ENCODE results near the gene ARHGEF2. TPM values are rescaled to one million over a fixed set of nuclear protein-coding genes. Genes with fewer than 3 reads are reported as not detected.

The ARHGEF2 gene
- total RNA-seq, 1 experiment from 2014 or later: 90.1 TPM

DNA sequence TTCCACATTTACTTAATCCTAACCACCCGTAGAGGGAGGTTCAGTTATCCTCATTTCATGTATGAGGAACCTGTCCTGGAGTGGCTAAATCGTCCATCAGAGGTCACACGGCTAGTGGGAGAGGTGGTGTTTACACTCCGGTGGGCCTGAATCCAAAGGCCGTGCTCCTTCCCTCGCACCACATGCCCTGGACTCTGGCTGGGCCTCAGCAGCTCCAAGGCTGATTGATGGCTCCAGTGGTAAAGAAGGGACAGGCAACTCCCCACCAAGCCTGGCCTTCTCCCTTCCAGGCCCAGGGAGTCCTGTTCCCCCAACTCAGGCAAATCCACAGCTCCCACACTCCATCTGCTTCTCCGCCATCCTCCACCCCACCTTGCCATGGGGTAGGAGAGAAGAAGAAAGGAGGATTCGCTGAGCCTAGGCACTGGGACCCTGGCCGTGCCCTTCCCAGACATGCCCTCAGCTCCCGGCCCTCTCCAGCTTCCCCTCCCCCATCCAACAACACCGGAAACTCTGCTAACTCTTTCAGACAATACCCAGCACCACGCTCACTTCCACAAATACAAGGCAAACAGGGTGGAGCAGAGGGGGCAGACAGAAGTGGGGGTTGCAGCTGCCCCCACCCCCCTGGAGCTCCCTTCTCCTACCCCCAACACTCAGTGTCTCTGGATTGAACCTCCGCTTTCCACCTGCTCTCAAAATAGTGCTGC, 10.9 kb downstream of the ARHGEF2 start:
- Histone ChIP-seq H3K79me2 (ENCODE audit: insufficient read depth, low read length) (peaks cover 30% of the 10 kb centered on the region), H3K4me2 (ENCODE audit: low read length) (no peak overlapping the region), H3K4me1 (ENCODE audit: control insufficient read depth in 1 of 2, insufficient read depth in 2 of 2, low read length in 2 of 2) (peaks cover 6 to 28% of the 10 kb centered on the region in 2 experiments), H3K9me3 (ENCODE audit: control insufficient read depth in 1 of 2, insufficient read depth in 1 of 2, low read depth in 1 of 2, low read length in 2 of 2) (no peaks in the 10 kb centered on the region), H2AFZ (ENCODE audit: low read depth, low read length, poor library complexity, severe bottlenecking) (no peak overlapping the region), H3K9ac (ENCODE audit: low read length) (no peak overlapping the region), H4K20me1 (ENCODE audit: insufficient read depth) (no peaks in the 10 kb centered on the region), H3K27me3 (ENCODE audit: insufficient read depth, low read length) (no peaks in the 10 kb centered on the region), H3K27ac (ENCODE audit: low read depth, low read length) (no peak overlapping the region), H3K9me2 (ENCODE audit: insufficient read depth) (no peaks in the 10 kb centered on the region), H3K4me3 (replicated peaks in 1 of 2; ENCODE audit: low read depth in 1 of 2, low read length in 2 of 2) (no peak overlapping the region), H3K36me3 (ENCODE audit: control insufficient read depth in 1 of 2, insufficient read depth in 2 of 2, low read length in 2 of 2) (peaks cover 19 to 27% of the 10 kb centered on the region in 2 experiments; a peak in 3 of 4 replicates)
- RAD21 ChIA-PET (ENCODE audit: low non-redundant PET in 1 of 2, low total read pairs in 2 of 2, uncharacterized antibody in 2 of 2, unreplicated experiment in 2 of 2): no interaction called here
- intact Hi-C loops (cut with micrococcal nuclease): no loop called here
- CTCF ChIA-PET: interaction anchor here (1.7 kb wide), 1 partner anchor 30 kb away, joined by 4 read pairs; no protein-coding TSS in a partner anchor
- no peak for DNase-seq (ENCODE audit: low read depth, low spot score)
- no peak for ATAC-seq
- POLR2A ChIA-PET: interaction anchor here (1.3 to 1.8 kb wide), 2 partner anchors 11 to 16 kb away, joined by 6 to 7 read pairs; partner anchors contain the start of gene ARHGEF2
- TF ChIP-seq POLR2AphosphoS5 (IDR thresholded peaks at IDR 0.05; ENCODE audit: low read depth, low read length): 0 out of 2 replicates have a peak, but pooled peaks have one; percentile 12
- TF ChIP-seq, protein P1, sequence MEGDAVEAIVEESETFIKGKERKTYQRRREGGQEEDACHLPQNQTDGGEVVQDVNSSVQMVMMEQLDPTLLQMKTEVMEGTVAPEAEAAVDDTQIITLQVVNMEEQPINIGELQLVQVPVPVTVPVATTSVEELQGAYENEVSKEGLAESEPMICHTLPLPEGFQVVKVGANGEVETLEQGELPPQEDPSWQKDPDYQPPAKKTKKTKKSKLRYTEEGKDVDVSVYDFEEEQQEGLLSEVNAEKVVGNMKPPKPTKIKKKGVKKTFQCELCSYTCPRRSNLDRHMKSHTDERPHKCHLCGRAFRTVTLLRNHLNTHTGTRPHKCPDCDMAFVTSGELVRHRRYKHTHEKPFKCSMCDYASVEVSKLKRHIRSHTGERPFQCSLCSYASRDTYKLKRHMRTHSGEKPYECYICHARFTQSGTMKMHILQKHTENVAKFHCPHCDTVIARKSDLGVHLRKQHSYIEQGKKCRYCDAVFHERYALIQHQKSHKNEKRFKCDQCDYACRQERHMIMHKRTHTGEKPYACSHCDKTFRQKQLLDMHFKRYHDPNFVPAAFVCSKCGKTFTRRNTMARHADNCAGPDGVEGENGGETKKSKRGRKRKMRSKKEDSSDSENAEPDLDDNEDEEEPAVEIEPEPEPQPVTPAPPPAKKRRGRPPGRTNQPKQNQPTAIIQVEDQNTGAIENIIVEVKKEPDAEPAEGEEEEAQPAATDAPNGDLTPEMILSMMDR (IDR thresholded peaks at IDR 0.05 in 2 of 3, conservative IDR thresholded peaks at IDR 0.05 in 1 of 3; ENCODE audit: borderline replicate concordance in 1 of 3, insufficient read depth in 1 of 3, low read depth in 2 of 3, low read length in 2 of 3): no peak
- no TSS peak for BruUV-seq (replicated peaks)

DNA sequence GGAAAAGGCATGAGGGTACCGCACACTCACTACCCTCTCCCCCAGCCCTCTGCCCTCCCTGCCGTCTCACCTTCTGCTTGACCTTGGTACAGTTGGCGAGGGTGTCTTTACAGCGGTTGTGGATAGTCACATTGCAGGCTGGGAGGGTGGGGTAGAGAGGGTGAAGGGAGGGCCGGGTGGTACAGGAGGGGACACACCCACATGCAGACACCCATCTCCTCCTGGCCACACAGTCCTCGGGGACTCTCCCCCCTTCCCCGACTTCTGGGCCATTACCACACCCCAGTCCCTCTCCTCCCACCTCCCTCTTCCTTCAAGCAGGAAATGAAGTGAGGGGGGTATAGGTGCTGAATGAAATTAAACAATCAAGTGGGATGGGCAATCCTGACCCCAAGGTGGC, 11.6 kb downstream of the ARHGEF2 start:
- ATAC-seq (no peak), DNase-seq (ENCODE audit: low read depth, low spot score) (no peak)
- Histone ChIP-seq H3K27me3 (ENCODE audit: insufficient read depth, low read length) (no peaks in the 10 kb centered on the region), H3K9ac (ENCODE audit: low read length) (no peak overlapping the region), H3K9me3 (ENCODE audit: control insufficient read depth in 1 of 2, insufficient read depth in 1 of 2, low read depth in 1 of 2, low read length in 2 of 2) (no peaks in the 10 kb centered on the region), H3K36me3 (ENCODE audit: control insufficient read depth in 1 of 2, insufficient read depth in 2 of 2, low read length in 2 of 2) (peaks cover 19 to 30% of the 10 kb centered on the region in 2 experiments; a peak in 3 of 4 replicates), H3K27ac (ENCODE audit: low read depth, low read length) (no peak overlapping the region), H3K4me3 (replicated peaks in 1 of 2; ENCODE audit: low read depth in 1 of 2, low read length in 2 of 2) (no peak overlapping the region), H4K20me1 (ENCODE audit: insufficient read depth) (no peaks in the 10 kb centered on the region), H3K9me2 (ENCODE audit: insufficient read depth) (no peaks in the 10 kb centered on the region), H3K79me2 (ENCODE audit: insufficient read depth, low read length) (peaks cover 22% of the 10 kb centered on the region), H2AFZ (ENCODE audit: low read depth, low read length, poor library complexity, severe bottlenecking) (no peak overlapping the region), H3K4me1 (ENCODE audit: control insufficient read depth in 1 of 2, insufficient read depth in 2 of 2, low read length in 2 of 2) (peaks cover 11 to 29% of the 10 kb centered on the region in 2 experiments), H3K4me2 (ENCODE audit: low read length) (no peak overlapping the region)
- RAD21 ChIA-PET (ENCODE audit: low non-redundant PET in 1 of 2, low total read pairs in 2 of 2, uncharacterized antibody in 2 of 2, unreplicated experiment in 2 of 2): no interaction called here
- POLR2A ChIA-PET: no interaction called here
- no TSS peak for BruUV-seq (replicated peaks)
- intact Hi-C loops (cut with micrococcal nuclease): no loop called here
- CTCF ChIA-PET: interaction anchor here (1.7 kb wide), 1 partner anchor 29 kb away, joined by 4 read pairs; no protein-coding TSS in a partner anchor
- TF ChIP-seq, protein P1 (IDR thresholded peaks at IDR 0.05 in 2 of 3, conservative IDR thresholded peaks at IDR 0.05 in 1 of 3; ENCODE audit: borderline replicate concordance in 1 of 3, insufficient read depth in 1 of 3, low read depth in 2 of 3, low read length in 2 of 3): no peak
- TF ChIP-seq EZH2 (IDR thresholded peaks at IDR 0.05) (no peak), POLR2AphosphoS5 (IDR thresholded peaks at IDR 0.05; ENCODE audit: low read depth, low read length) (no peak), EGR1 (IDR thresholded peaks at IDR 0.05; ENCODE audit: low read depth) (no peak), CEBPB (IDR thresholded peaks at IDR 0.05; ENCODE audit: low read depth) (no peak), RAD21 (IDR thresholded peaks at IDR 0.05; ENCODE audit: low read depth) (no peak), ELF1 (IDR thresholded peaks at IDR 0.05; ENCODE audit: borderline replicate concordance, low read depth) (no peak), TCF7L2 (IDR thresholded peaks at IDR 0.05; ENCODE audit: borderline replicate concordance, extremely low read depth, insufficient read depth, insufficient read length) (no peak), ZFX (IDR thresholded peaks at IDR 0.05) (no peak), EZH2phosphoT487 (IDR thresholded peaks at IDR 0.05; ENCODE audit: borderline replicate concordance) (no peak), ZNF274 (IDR thresholded peaks at IDR 0.05; ENCODE audit: low read depth, low read length) (no peak), YY1 (IDR thresholded peaks at IDR 0.05; ENCODE audit: extremely low read depth, insufficient replicate concordance, low read depth, low read length) (no peak), POLR2A (IDR thresholded peaks at IDR 0.05; ENCODE audit: borderline replicate concordance, extremely low read depth, insufficient read depth, insufficient read length) (no peak)
